HG03103 (cell line): ENCODE results near the gene NAV2.
"Not testable (repeated sequence)": the region's sequence is repeated elsewhere in the genome, so short reads cannot be mapped to it uniquely, and the experiment has no call there.

Source experiments
- ATAC-seq: cut with Tn5 transposase; IDR thresholded peaks from one replicate; pipeline ENCODE4 v1.9.1; 2021; ENCODE audit warnings: low read depth; ENCODE audit not compliant: unreplicated experiment

Gene NAV2

DNA sequence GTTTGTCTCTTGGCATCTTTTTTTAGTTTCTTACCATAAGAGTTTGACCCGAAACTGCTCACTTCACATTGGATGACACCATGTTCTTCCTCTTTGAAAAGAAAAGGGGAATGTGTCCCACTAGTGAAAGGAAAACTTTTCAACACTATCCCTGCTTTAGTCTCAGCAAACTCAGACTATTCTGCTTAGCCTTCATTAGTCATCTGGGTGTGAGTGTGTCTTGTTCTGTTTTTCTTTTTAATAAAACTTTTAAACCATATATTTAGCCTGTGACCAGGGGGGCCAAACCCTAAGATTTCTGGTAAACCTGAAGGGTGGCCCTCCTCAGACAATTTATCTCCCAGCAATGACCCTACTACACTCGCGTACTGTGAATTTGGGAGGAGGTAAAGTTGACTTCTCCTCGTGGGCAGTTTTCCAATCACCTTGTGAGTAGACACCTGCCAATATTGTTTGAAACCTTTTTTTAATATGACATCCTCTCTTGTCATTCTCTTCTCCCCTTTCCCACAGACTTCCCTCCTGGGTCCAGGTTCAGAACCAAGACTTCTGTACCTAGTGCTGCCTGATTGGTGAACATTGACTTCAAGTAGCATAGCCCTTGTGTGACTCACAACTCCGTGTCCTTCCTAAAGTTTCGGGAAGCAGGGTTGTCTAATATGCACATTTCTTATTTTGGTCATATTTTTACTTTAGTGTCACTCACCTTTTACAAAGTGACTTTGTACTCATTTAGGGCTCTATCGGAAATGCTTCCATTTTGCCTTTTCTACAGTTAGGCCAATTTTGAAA, 407.7 kb downstream of the NAV2 start:
- ATAC-seq = no peak

DNA sequence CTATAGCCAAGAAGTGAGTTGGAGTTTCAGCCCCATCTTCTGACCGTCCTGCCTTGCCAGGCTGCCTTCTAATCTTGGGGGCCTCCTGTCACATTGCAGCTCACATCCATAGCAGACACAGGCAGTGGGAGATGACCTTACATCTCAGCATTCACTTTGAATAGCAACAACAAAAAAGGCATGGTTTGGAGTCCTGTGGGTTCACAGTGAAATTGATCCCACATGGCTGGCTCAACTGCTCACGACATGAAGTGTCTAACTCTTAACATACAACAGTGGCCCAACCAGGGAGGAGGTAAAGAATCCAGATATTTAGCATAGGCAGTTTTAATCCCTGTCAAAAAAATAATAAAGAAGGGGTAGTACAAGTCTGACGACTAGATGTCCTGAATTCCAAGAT, 409.5 kb downstream of the NAV2 start:
- ATAC-seq = no peak

- no peak for ATAC-seq
Measured at GRCh38 chr11:20125927-20126326, 413.3 kb downstream of the NAV2 start.

- no peak for ATAC-seq
Measured at GRCh38 chr11:20126724-20127123, 414.1 kb downstream of the NAV2 start.

DNA sequence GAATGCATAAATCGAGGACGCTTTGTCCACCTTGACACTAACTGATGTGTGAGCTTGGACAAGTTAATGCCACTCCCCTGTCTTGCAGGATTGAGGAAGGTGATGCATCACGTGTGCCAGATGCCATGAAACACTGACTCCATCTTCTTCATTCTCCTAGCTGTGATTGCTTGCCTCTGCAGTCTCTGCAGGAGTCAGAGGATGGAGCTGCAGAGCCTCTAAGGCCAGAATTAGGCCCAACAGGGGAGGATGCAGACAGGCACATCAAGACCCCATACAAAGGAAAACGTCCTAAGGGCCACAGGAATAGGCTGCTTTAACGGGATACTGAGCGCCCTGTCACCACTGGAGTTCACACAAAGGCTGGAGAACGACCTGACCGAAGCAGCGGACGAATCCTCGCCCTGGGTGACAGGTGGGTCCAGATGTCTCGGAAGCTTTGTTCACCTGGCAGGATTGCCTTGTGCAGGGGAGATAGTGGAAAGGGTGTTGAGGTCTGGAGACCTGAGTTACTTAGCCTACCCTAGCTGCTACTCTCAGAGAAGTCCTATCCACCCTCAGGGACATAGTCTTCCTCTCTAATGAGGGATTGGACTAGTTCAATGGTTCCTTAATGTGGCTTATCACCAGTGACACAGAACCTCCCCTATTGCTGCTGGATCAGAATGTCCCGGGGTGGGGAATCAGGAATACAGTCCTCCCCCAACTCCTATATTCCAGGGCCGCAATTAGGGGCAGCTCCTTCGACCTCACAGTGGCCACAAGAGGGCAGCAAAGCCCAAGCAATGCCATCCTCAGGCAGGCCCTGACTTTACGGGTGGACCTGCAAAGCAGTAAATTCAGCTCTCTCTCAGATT, 415.3 kb downstream of the NAV2 start:
- peak; percentile 61 for ATAC-seq

- not testable (repeated sequence) for ATAC-seq
Measured at GRCh38 chr11:20128528-20128825, 415.8 kb downstream of the NAV2 start.

DNA sequence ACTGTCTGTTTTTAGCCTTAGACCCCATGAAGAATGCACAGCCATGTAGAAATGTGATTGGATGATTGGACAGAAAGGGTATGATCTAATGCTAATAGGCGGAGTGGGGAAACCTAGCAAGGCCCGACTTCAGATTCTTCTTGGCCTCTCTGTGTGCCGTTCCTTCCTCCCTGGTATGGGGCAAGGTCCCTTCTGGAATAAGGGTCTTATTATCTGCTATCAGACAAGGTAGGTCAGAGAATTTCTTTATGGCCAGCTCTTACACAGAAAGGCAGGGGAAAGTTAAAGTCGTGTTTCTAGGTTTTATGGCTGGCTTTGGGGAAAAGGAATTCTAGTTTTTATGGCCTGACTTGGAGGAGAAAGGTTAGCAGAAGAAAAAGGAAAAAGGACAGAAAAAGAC, 417.0 kb downstream of the NAV2 start:
- ATAC-seq = no peak

- no peak for ATAC-seq
Measured at GRCh38 chr11:20131788-20132666, 419.4 kb downstream of the NAV2 start.

DNA sequence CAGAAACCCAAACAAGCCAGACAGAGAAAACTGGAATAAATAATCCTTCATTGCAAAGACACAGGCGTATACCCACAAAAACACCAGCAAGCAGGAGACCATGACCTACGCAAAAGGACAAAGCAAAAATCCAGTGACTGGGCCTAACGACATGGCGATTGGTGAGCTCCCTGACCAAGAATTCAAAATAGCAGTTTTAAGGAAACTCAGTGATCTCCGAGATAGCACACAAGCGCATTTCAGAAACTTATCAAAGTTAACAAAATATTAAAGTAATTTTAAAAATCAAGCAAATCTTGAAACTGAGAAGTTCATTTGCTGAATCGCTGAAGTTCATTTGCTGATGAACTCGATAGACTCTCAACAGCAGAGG, 420.0 kb downstream of the NAV2 start:
- ATAC-seq = no peak

DNA sequence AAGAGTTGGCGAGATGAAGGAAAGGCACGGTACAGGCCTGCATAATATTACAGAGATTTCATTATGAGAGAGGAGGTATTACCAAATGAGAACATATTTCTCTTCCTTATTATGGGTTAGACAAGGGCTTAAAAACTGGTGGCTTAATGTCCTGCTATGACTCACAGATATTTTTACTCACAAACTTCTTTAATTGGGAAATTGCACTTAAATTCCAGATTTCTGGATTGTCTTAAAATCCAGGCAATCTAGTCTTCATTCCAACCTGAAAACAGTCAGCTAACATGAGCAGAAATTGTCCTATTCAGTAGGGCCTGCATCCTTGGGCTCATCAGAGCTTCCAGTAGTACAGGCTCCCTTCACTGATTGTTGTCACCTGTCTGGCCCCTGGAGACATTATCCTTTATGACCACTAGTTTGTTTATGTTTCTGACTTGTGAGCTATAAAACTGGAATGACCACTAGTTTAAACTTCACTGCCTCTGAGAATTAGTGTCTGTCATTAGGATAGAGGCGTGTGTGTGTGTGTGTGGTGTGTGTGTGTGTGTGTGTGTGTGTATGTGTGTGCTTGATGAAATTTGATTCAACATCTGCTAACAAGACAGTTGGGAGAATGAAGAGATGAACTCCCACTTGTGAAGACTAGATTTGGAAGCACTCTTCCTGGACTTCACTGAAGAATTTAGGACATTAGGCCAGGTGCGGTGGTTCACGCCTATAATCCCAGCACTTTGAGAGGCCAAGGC, 422.5 kb downstream of the NAV2 start:
- ATAC-seq = no peak

DNA sequence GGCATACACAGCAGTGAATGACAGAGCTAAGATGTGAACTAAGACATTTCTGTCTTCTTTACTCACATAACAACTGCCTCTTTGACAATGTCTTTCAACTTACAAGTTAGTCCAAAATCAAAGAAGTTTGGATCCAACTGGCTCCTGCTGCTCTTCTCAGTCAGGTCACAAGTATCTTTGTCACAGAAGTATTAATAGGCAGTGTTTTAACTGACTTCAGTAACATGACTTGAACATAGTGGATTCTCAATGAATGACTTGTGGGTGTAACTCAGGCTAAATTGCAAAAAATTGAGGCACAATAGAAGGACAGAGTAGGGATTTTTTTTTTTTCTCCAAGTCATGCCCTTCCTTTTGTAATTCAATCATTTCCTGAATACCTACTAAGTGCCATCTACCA, 425.0 kb downstream of the NAV2 start:
- no peak for ATAC-seq

GRCh38 chr11:20138707-20139106, 426.1 kb downstream of the NAV2 start:
- ATAC-seq = no peak

- ATAC-seq = no peak
Measured at GRCh38 chr11:20154381-20154780, 441.7 kb downstream of the NAV2 start.

DNA sequence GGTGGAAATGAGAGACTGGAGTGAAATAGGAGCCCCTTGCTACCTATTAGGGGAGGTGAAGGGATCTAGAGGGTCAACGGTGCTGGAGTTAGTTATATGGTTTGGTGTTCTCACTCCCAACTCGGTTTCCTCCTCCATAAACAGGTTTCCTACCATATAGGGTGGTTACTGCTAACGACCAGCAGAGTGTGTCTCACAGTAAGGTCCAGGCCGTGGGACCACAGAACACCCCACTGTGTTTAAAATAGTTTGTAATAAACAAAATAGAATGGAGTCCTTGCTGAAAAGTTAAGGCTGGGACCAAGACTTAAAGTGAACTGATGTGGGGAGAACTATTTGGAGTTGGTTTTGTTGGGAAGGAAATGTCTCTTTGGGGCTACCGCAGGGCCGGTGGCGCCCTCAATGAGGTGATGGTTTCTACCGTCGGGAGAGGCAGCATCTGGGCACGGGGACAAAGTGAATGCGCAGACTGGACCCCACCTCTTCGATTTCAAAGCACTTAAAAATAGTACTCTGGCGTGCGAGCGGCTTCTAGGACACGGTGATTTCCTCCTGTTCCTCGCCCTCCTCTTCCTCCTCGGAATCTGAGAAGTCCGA, 443.1 kb downstream of the NAV2 start:
- ATAC-seq = no peak

DNA sequence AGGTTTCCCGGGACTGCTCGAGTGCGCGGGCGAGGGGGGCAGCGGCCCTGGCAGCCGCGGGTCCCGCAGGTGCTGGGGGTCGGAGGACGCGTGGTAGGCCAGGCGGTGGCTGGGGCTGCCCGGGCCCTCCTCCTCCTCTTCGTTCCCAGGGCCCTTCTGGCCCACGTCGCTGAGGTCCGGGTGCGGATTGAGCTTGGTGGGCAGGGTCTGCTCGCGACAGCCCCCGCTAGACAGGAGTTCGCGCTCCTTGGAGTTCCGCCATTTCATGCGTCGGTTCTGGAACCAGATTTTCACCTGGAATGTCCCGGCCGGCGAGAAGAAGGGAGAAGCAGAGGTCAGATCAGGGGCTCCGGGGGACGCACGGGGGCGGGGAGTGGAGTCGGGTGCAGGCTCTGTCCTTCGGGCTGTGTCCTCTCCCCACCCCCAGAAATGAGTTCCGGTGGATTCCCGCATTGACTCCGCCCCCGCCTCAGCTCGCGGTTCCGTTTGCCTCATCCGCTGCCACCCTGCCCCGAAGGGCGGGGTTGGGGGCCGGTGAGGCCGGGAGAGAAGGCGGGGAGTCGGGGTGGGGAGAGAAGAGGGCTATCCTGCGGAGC, 443.7 kb downstream of the NAV2 start:
- no peak for ATAC-seq

DNA sequence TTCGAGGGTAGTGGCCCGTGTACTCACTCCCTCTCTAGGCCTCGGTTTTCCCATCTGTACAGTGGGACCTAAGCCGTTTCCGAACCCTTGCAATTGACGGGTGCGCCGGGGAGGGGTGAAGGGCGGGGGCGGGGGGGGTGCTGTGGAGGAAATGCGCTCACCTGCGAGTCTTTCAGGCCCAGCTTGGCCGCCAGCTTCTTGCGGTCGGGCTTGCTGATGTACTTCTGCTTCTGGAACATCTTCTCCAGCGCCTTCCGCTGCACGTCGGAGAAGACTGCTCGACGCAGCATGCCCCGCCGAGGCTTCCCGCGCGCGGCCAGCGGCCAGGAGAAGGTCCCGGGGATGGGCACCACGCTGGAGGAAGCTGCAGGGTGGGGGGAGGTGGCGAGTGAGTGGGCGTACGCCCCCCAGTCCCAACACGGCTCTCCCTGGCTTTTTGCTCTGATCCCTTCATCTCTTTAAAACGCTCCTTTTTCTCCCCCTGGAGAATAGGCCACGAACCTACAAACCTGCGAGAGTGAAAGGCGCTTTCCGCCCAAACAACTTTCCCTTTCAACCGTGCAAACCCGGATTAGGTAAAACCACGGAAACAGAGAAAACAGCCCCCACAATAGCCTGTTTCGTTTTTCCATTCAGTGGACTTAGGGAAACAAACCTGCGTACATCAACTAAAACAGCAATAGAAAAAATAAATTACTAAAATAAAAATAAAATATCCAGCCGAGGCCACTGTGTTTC, 444.4 kb downstream of the NAV2 start:
- ATAC-seq = no peak

DNA sequence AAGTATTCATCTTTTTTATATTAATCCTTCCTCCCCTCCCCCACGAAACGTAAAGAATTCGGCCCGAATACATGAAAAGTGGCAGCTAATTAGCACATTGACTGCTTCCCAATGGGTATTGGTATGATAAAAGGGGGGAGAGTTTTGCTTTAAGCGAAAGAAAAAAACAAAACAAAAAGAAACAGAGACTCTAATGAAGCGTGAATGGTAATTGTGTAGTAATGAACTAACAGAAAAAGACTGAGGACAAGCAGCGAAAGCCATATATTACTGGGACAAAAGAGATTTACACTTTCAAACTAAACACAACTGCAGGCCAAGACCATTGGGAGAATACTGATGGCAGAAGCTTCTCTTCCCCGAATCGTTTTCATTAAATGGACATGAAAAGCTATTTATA, 445.1 kb downstream of the NAV2 start:
- no peak for ATAC-seq

DNA sequence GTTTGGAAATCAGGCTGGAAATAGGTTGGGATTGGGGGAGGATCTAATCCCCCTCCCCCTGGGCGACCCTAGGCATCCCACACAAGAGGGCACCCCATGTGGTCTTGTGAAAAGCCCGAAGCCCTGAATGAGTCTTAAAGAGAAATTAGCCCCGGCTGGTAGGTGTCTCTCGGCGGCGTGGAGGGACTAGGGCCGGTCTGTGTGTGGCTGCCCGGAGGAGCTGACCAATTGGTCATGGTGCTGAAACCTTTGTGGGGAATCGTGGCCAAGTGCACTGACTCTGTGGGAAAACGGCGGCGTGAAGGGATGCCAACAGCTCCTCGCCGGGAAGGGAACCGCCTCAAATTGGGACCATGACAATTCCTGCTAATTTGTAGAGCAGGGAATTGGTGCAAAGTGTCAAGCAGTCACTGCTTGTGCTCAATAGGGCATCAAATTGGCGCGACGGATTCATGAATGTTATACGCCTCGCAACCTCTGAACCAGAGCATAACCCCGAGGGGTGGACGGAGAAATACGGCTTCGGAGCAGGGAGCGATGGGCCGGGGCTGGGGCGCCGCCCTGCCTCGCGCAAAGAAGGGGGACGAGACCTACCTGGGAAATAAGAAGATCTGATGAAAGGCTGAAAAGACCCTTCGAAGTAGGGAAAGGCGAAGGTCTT, 446.1 kb downstream of the NAV2 start:
- ATAC-seq = no peak
